H1 (cell line): ENCODE data around the gene IGLON5. TPM values are rescaled to one million over a fixed set of nuclear protein-coding genes. Genes with fewer than 3 reads are reported as not detected.

Experiments used
- CTCF ChIA-PET: fragments of 300-600 bp; sonication (Branson Sonifier 250); formaldehyde crosslinking; loops from one replicate; lab custom pipeline; 2021; ENCODE audit not compliant: partially characterized antibody; lab: Charles Lee
- POLR2A ChIA-PET: fragments of 300-600 bp; sonication (Branson Sonifier 250); formaldehyde crosslinking; loops from one replicate; lab custom pipeline; 2021; ENCODE audit warnings: inconsistent platforms; ENCODE audit not compliant: partially characterized antibody; lab: Charles Lee
- DNase-seq, 2 experiments: peaks; one replicate each; pipeline versions ENCODE4 v3.0.0 to v3.0.0-alpha.2; 2010 to 2022; ENCODE audit warnings: low spot score in 2 of 2, low read depth in 1 of 2, mixed read lengths in 1 of 2
- FAIRE-seq: peaks from 2 replicates; lab custom pipeline; 2011; peaks lifted over from hg19 to GRCh38; lab: Jason Lieb, UNC
- H2AFZ ChIP-seq: 2 replicates; pipeline ENCODE4 v1.8.1; 2012; ENCODE audit warnings: low read length, inconsistent platforms
- H2AK5ac ChIP-seq: 2 replicates; pipeline ENCODE4 v1.6.1; 2013; ENCODE audit warnings: low read depth, low read length
- H2BK120ac ChIP-seq: replicated peaks from 2 replicates; pipeline ENCODE3; 2013; ENCODE audit warnings: low read depth, low read length, inconsistent platforms
- H2BK12ac ChIP-seq: 2 replicates; pipeline ENCODE4 v1.6.1; 2013; ENCODE audit warnings: low read depth, low read length
- H2BK15ac ChIP-seq: 2 replicates; pipeline ENCODE4 v1.6.1; 2013; ENCODE audit warnings: low read length
- H2BK20ac ChIP-seq: 2 replicates; pipeline ENCODE4 v1.6.1; 2013; ENCODE audit warnings: low read length
- H2BK5ac ChIP-seq: 2 replicates; pipeline ENCODE4 v1.6.1; 2013; ENCODE audit warnings: low read depth, low read length
- H3K14ac ChIP-seq: 2 replicates; pipeline ENCODE4 v1.6.1; 2013; ENCODE audit warnings: inconsistent platforms; ENCODE audit not compliant: insufficient read length
- H3K18ac ChIP-seq: 2 replicates; pipeline ENCODE4 v1.6.1; 2013; ENCODE audit warnings: low read length; ENCODE audit errors: extremely low read depth
- H3K23ac ChIP-seq: 2 replicates; pipeline ENCODE4 v1.6.1; 2013; ENCODE audit warnings: inconsistent platforms; ENCODE audit not compliant: insufficient read length
- H3K23me2 ChIP-seq: 2 replicates; pipeline ENCODE4 v1.6.1; 2013; ENCODE audit warnings: low read depth, low read length
- H3K27ac ChIP-seq: 2 replicates; pipeline ENCODE4 v1.6.1; 2011; ENCODE audit warnings: low read depth, low read length, inconsistent platforms
- H3K27me3 ChIP-seq, 4 experiments: replicated peaks in 1 of 4; 1 replicate in 1 of 4; 2 replicates in 3 of 4; pipeline versions ENCODE4 v1.6.1 to v1.8.1; 2011 to 2013; ENCODE audit warnings: low read length in 3 of 4, mild to moderate bottlenecking in 3 of 4, inconsistent platforms in 2 of 4, mixed read lengths in 2 of 4, moderate library complexity in 1 of 4; ENCODE audit not compliant: control insufficient read depth in 3 of 4, insufficient read depth in 3 of 4; ENCODE audit errors: extremely low read depth in 1 of 4
- H3K36me3 ChIP-seq, 4 experiments: 2 replicates each; pipeline versions ENCODE4 v1.6.1 to v1.8.1; 2011 to 2013; ENCODE audit warnings: mild to moderate bottlenecking in 4 of 4, low read length in 3 of 4, moderate library complexity in 2 of 4, control low read depth in 1 of 4, inconsistent platforms in 1 of 4; ENCODE audit not compliant: insufficient read depth in 4 of 4, control insufficient read depth in 2 of 4
- H3K4ac ChIP-seq: replicated peaks from 2 replicates; pipeline ENCODE3; 2013; ENCODE audit warnings: low read length, low read depth, mixed read lengths, inconsistent platforms; ENCODE audit not compliant: insufficient read length
- H3K4me1 ChIP-seq, 4 experiments: replicated peaks in 1 of 4; 1 replicate in 1 of 4; 2 replicates in 3 of 4; pipeline versions ENCODE4 v1.6.1 to v1.8.1; 2011 to 2013; ENCODE audit warnings: low read length in 3 of 4, inconsistent platforms in 2 of 4, mixed read lengths in 1 of 4; ENCODE audit not compliant: insufficient read depth in 4 of 4, control insufficient read depth in 3 of 4
- H3K4me2 ChIP-seq, 2 experiments: 2 replicates each; pipeline versions ENCODE4 v1.6.1 to v1.8.1; 2011 to 2013; ENCODE audit warnings: low read depth in 2 of 2, low read length in 2 of 2, control low read depth in 1 of 2, inconsistent platforms in 1 of 2, mild to moderate bottlenecking in 1 of 2; ENCODE audit not compliant: insufficient read depth in 1 of 2
- H3K4me3 ChIP-seq, 4 experiments: fragments of 200-600, 300-600 bp in 1 of 4; sonication (generic), shearing (Covaris generic), sonication (Bioruptor Twin) in 1 of 4; 2 replicates each; pipeline versions ENCODE4 v1.5.1 to v1.8.1; 2011 to 2016; ENCODE audit warnings: low read length in 4 of 4, low read depth in 3 of 4, control low read depth in 2 of 4, inconsistent platforms in 2 of 4, mild to moderate bottlenecking in 2 of 4, mixed read lengths in 1 of 4, moderate library complexity in 1 of 4; ENCODE audit not compliant: insufficient read depth in 2 of 4; ENCODE audit errors: extremely low read depth in 1 of 4
- H3K56ac ChIP-seq: replicated peaks from 2 replicates; pipeline ENCODE3; 2013; ENCODE audit warnings: low read depth, mild to moderate bottlenecking, mixed read lengths, low read length, inconsistent platforms; ENCODE audit not compliant: insufficient read length
- H3K79me1 ChIP-seq: 2 replicates; pipeline ENCODE4 v1.6.1; 2013; ENCODE audit warnings: low read depth, low read length, control low read depth
- H3K79me2 ChIP-seq, 2 experiments: 2 replicates each; pipeline versions ENCODE4 v1.6.1 to v1.8.1; 2012 to 2013; ENCODE audit warnings: low read length in 2 of 2, mild to moderate bottlenecking in 2 of 2, inconsistent platforms in 1 of 2; ENCODE audit not compliant: insufficient read depth in 2 of 2, control insufficient read depth in 1 of 2
- H3K9ac ChIP-seq, 4 experiments: replicated peaks in 1 of 4; 1 replicate in 1 of 4; 2 replicates in 3 of 4; pipeline versions ENCODE4 v1.6.1 to v1.8.1; 2011 to 2013; ENCODE audit warnings: low read depth in 3 of 4, low read length in 3 of 4, control low read depth in 2 of 4, mild to moderate bottlenecking in 2 of 4, moderate library complexity in 2 of 4, inconsistent platforms in 1 of 4; ENCODE audit errors: extremely low read depth in 1 of 4
- H3K9me3 ChIP-seq, 2 experiments: 2 replicates each; pipeline versions ENCODE4 v1.6.1 to v1.8.1; 2012 to 2013; ENCODE audit warnings: mild to moderate bottlenecking in 2 of 2, moderate library complexity in 2 of 2, control low read depth in 1 of 2, inconsistent platforms in 1 of 2, low read depth in 1 of 2, low read length in 1 of 2, mixed read lengths in 1 of 2; ENCODE audit not compliant: insufficient read depth in 2 of 2
- H4K20me1 ChIP-seq, 2 experiments: replicated peaks in 1 of 2; 2 replicates each; pipeline versions ENCODE3 to v1.8.1; 2011 to 2013; ENCODE audit warnings: inconsistent platforms in 2 of 2, low read length in 2 of 2, mild to moderate bottlenecking in 1 of 2; ENCODE audit not compliant: insufficient read depth in 2 of 2, control insufficient read depth in 1 of 2
- H4K5ac ChIP-seq: 2 replicates; pipeline ENCODE4 v1.6.1; 2013; ENCODE audit warnings: low read length, low read depth, mixed read lengths, inconsistent platforms; ENCODE audit not compliant: insufficient read length
- H4K8ac ChIP-seq: 2 replicates; pipeline ENCODE4 v1.8.0; 2013; ENCODE audit warnings: mild to moderate bottlenecking, moderate library complexity, low read length, inconsistent platforms; ENCODE audit not compliant: insufficient read depth; ENCODE audit errors: extremely low read depth
- H4K91ac ChIP-seq: replicated peaks from 2 replicates; pipeline ENCODE3; 2013; ENCODE audit warnings: low read length, mixed read lengths, inconsistent platforms; ENCODE audit not compliant: insufficient read length
- BACH1 ChIP-seq: IDR thresholded peaks from 2 replicates; pipeline ENCODE4 v1.6.1; 2012; ENCODE audit warnings: low read length, improper control_type of control experiment
- BCL11A ChIP-seq, 2 experiments: IDR thresholded peaks; one replicate each; pipeline ENCODE4 v1.6.1; 2011; ENCODE audit warnings: low read depth in 2 of 2, low read length in 2 of 2, mild to moderate bottlenecking in 2 of 2
- BRCA1 ChIP-seq: IDR thresholded peaks from 2 replicates; pipeline ENCODE4 v1.6.1; 2012; ENCODE audit warnings: low read depth, low read length, improper control_type of control experiment
- CBX8 ChIP-seq: fragments of 300-800, 300-1000 bp; sonication (generic); IDR thresholded peaks from 2 replicates; pipeline ENCODE4 v1.7.1; 2016; ENCODE audit warnings: low read depth, low read length, borderline replicate concordance
- EZH2 ChIP-seq: fragments of 200-600 bp; sonication (generic); IDR thresholded peaks from 2 replicates; pipeline ENCODE4 v1.7.1; 2012; ENCODE audit warnings: low read depth, mild to moderate bottlenecking, moderate library complexity, low read length, inconsistent platforms; ENCODE audit not compliant: severe bottlenecking
- HDAC2 ChIP-seq, 2 experiments: fragments of 300-600 bp in 1 of 2; sonication (generic) in 1 of 2; IDR thresholded peaks; 2 replicates each; pipeline ENCODE4 v1.6.1; 2011 to 2012; ENCODE audit warnings: low read depth in 2 of 2, low read length in 2 of 2, mild to moderate bottlenecking in 2 of 2, moderate library complexity in 2 of 2, borderline replicate concordance in 1 of 2, inconsistent platforms in 1 of 2
- KDM1A ChIP-seq: fragments of 200-600, 300-600 bp; sonication (generic); IDR thresholded peaks from 2 replicates; pipeline ENCODE4 v1.7.1; 2016; ENCODE audit warnings: mild to moderate bottlenecking, low read length, borderline replicate concordance
- MAX ChIP-seq: IDR thresholded peaks from 2 replicates; pipeline ENCODE4 v1.6.1; 2012; ENCODE audit warnings: inconsistent platforms
- POLR2A ChIP-seq, 2 experiments: IDR thresholded peaks; 1 replicate in 1 of 2; 2 replicates in 1 of 2; pipeline ENCODE4 v1.6.1; 2011; ENCODE audit warnings: low read depth in 2 of 2, low read length in 2 of 2, mild to moderate bottlenecking in 2 of 2; ENCODE audit errors: control extremely low read depth in 1 of 2
- RBBP5 ChIP-seq: IDR thresholded peaks from 2 replicates; pipeline ENCODE4 v1.7.1; 2012; ENCODE audit warnings: low read depth, mild to moderate bottlenecking, inconsistent platforms, low read length, moderate library complexity, borderline replicate concordance
- SAP30 ChIP-seq: fragments of 300-600 bp; sonication (generic); IDR thresholded peaks from 2 replicates; pipeline ENCODE4 v1.7.1; 2012; ENCODE audit warnings: low read length, moderate library complexity, mild to moderate bottlenecking, inconsistent platforms; ENCODE audit not compliant: insufficient read depth, insufficient replicate concordance
- SIRT6 ChIP-seq: IDR thresholded peaks from one replicate; pipeline ENCODE4 v1.7.1; 2012; ENCODE audit warnings: low read length, inconsistent platforms
- TAF7 ChIP-seq: optimal IDR thresholded peaks from 2 replicates; pipeline ENCODE3; 2011; ENCODE audit warnings: low read depth, mild to moderate bottlenecking, inconsistent platforms, low read length, moderate library complexity, borderline replicate concordance
- WGBS, 2 experiments: shearing (Covaris generic) in 1 of 2; methylation state at CpG; one replicate each; pipeline versions ENCODE4 v1.1.6 to v1.1.7; 2013 to 2015; ENCODE audit warnings: low lambda C conversion rate in 2 of 2, mixed read lengths in 2 of 2, inconsistent platforms in 1 of 2, low coverage in 1 of 2, missing lambda C conversion rate in 1 of 2; ENCODE audit not compliant: insufficient replicate concordance in 2 of 2, insufficient coverage in 1 of 2, insufficient read length in 1 of 2; ENCODE audit errors: extremely low coverage in 1 of 2, missing lambda C conversion rate in 1 of 2; 5-methylcytosine and 5-hydroxymethylcytosine counted together
- polyA plus RNA-seq, 7 experiments: library from polyadenylated mRNA; depleted of rRNA in 3 of 7; stranded (reverse) in 5 of 7; unstranded in 2 of 7; fragments of >200 nt in 5 of 7; fragments of 200-250 nt in 2 of 7; gene quantifications; 1 replicate in 5 of 7; 2 replicates in 1 of 7; 4 replicates in 1 of 7; pipeline versions ENCODE4 v1.2.1 to v1.2.3, GENCODE V29; 2011 to 2013; ENCODE audit warnings: missing spikeins in 2 of 7, mixed read lengths in 2 of 7
- total RNA-seq: library from RNA; stranded (reverse); fragmentation: NEBNext Ultra II Directional; extraction: Animal tissue kit (Norgen Biotek cat#: 25700); gene quantifications from 2 replicates; pipeline ENCODE4 v1.2.1, GENCODE V29; 2021

IGLON5 gene
- total and polyA plus RNA-seq, 2 of the 8 experiments (the other 6 are each of a cell fraction or from before 2014, with no cell fraction given): 31.8 to 34.6 TPM

GRCh38 chr19:51352783-51353360 lies 41.4 kb downstream of the IGLON5 start:
- Histone ChIP-seq H2AFZ (no peak overlapping the region), H3K9me3 (no peaks in the 10 kb centered on the region), H2AK5ac (no peak overlapping the region), H2BK12ac (no peak overlapping the region), H3K23me2 (no peaks in the 10 kb centered on the region), H4K20me1 (no peaks in the 10 kb centered on the region), H4K8ac (peak overlapping the region; percentile 51; the same call in 1 of the 2 replicates), H3K27me3 (no peaks in the 10 kb centered on the region), H3K4ac (no peak overlapping the region), H3K56ac (no peak overlapping the region), H2BK120ac (no peak overlapping the region), H3K4me1 (peaks cover 3 to 9% (median 7%) of the 10 kb centered on the region in 4 experiments), H2BK20ac (no peak overlapping the region), H3K79me2 (no peaks in the 10 kb centered on the region), H3K9ac (no peak overlapping the region), H2BK5ac (no peak overlapping the region), H3K27ac (no peak overlapping the region), H3K79me1 (no peaks in the 10 kb centered on the region), H4K5ac (no peak overlapping the region), H3K23ac (no peak overlapping the region), H3K18ac (no peak overlapping the region), H3K4me2 (no peak overlapping the region), H3K14ac (no peak overlapping the region), H3K4me3 (no peak overlapping the region), H3K36me3 (no peaks in the 10 kb centered on the region), H2BK15ac (no peak overlapping the region), H4K91ac (no peak overlapping the region)
- no peak for DNase-seq
- no peak for FAIRE-seq
- POLR2A ChIA-PET: interaction anchor here (1.5 kb wide), 1 partner anchor 11 kb away, joined by 6 read pairs; no protein-coding TSS in a partner anchor
- WGBS, 2 experiments: 90% methylated on average over 13 of the region's 16 CpGs; no CpG with 5 or more reads in 1 of the 2 experiments
- CTCF ChIA-PET: interaction anchor here (1.4 to 2.0 kb wide), 2 partner anchors 10 to 15 kb away, joined by 3 to 5 read pairs; no protein-coding TSS in a partner anchor
- TF ChIP-seq POLR2A (IDR thresholded peaks at IDR 0.05; ENCODE audit: control extremely low read depth in 1 of 2, low read depth in 2 of 2, low read length in 2 of 2) (no peak), MAX (no peak), EZH2 (no peak), RBBP5 (no peak), HDAC2 (IDR thresholded peaks at IDR 0.05; ENCODE audit: borderline replicate concordance in 1 of 2, low read depth in 2 of 2, low read length in 2 of 2) (no peak), KDM1A (no peak), CBX8 (no peak), BACH1 (no peak), BCL11A (IDR thresholded peaks at IDR 0.05; ENCODE audit: low read depth in 2 of 2, low read length in 2 of 2) (no peak), SAP30 (no peak), TAF7 (no peak), SIRT6 (no peak), BRCA1 (no peak)
